GM10847 (cell line): ENCODE results near the gene RNASEH2B.

Experiments used
- POLR2A ChIP-seq: IDR thresholded peaks from 2 replicates; pipeline ENCODE4 v1.6.1; 2011; ENCODE audit not compliant: insufficient read length; ENCODE audit errors: extremely low read depth

Gene RNASEH2B

DNA sequence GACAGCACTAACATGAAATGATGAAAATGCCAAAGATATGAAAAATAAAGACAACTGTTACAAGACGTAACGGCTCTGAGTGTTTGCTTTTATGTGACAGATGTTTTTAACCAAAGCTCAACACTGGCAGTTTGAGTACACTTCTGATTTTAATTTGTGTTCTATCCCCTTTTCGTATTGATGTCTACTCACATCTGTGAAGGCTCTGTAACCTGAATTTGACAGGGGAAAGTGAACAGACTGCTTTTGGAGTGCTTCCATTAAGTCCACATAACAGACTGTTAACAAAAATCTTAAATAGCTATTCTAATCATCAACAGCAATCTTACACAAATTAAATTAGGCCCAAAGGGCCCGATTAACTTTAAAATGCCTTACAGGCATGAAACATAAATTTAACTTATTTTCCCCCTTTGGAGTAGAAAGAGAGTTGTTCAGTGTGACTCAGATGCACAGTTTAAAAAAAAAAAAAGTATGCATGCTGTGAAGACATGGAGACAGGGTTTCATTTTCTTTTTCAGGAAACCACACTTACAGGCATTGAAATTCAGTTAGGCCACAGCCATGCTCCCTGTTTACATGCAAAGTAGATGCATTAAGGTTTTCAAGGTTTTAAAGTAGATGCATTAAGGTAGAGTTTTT lies 16.3 kb upstream of the RNASEH2B start:
- TF ChIP-seq POLR2A = no peak

DNA sequence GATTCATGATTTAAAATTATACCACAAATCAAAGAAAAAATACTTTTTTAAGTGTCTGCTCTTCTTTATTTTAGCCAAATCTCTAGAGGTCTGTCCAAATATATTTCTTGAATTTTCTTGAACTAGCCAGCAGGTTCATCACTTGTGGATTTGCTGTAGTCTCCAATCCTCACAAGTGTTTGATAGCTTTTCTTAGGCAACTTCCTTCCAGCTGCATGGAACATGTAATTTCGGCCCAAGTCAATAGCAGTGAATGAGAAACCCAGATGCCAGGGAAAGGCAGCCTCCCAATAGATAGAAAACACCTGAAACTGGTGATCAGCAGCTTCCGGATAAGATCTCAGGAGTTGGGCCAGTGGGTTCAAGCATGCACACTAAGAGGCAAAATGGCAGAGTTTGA lies 15.6 kb upstream of the RNASEH2B start:
- no peak for TF ChIP-seq POLR2A

DNA sequence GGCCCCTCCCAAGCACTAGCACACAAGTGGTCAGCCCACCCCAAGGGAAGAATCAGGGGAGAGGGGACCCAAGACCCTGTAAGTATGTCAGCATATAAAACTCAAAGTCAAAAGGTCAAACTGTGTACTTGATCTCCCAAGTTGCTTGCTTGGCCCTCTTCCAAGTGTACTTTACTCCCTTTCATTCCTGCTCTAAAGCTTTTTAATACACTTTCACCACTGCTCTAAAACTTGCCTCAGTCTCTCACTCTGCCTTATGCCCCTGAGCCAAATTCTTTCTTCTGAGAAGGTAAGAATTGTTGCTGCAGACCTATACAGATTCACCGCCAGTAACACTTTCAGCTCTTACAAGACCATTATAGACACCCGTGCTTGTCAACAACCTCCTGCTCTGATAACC lies 15.1 kb upstream of the RNASEH2B start:
- no peak for TF ChIP-seq POLR2A

DNA sequence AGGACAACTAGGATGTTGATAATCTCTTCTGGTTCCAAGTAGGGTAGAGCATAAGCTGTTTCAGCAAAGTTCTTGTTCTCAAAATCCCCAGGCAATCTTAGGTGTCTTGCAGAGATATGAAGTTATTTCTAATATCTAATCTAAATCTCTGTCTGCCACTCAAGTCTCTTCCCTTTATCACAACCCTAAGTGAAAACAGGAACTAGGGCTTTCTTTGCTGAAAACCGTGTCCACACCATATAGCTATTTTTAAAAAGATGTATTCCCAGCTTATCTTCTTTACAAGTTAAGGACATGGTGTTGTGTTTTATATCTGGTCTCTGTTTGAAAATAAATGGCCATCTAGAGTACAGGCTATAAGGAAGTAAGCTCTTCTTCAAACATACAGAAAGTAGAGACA lies 11.3 kb upstream of the RNASEH2B start:
- no peak for TF ChIP-seq POLR2A

DNA sequence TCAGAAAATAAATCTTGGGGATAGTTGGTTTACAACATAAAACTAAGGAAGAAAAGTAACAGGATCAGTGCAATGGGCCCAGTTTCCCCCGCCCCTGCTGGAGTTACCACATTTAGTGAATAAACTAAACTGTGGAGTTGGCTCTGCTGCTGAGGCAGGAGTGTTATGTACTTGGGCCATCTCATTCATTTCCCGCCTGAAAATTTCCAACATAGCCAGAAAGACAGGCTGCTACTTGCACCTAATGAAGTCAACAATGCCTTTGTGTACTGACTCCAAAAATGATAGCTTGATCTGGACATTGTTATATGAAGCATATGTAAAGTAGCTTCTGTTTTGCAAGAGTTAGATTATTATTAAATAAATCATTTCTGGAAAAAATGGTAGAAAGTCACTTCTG lies 7.9 kb upstream of the RNASEH2B start:
- TF ChIP-seq POLR2A = no peak

DNA sequence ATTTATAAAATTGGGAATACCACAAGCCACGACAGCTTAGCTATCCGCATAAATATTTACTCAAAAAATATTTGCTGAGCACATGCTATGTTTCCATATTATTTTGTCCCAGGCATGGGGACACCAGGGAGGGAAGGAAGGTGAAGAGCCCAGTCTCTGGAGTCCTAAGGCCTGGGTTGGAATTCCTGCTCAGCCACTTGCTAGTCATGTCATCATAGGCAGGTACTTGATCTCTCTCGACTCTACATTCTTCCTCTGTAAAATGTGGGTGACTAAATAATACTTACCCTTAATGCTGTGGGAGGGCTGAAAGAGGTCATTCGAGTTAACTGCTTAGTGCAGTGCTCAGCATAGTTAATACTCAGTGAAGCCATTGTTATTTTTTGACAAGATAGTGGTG lies 4.3 kb upstream of the RNASEH2B start:
- no peak for TF ChIP-seq POLR2A

DNA sequence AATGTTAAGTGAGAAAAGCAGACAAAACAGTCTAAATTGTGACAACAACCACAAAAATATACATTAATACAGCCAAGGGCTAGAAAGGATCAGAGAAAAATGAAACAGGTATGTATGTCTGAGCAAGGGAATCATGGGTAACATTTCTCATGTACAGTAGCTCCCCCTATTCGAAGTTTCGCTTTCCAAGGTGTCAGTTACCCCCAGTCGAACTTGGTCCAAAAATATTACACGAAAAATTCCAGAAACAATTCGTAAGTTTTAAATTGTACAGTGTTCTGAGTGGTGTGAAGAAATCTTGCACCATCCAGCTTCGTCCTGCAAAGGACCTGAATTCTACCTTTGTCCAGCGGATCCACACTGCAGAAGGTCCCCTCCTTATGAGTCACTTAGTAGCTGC lies 1.8 kb upstream of the RNASEH2B start:
- no peak for TF ChIP-seq POLR2A

DNA sequence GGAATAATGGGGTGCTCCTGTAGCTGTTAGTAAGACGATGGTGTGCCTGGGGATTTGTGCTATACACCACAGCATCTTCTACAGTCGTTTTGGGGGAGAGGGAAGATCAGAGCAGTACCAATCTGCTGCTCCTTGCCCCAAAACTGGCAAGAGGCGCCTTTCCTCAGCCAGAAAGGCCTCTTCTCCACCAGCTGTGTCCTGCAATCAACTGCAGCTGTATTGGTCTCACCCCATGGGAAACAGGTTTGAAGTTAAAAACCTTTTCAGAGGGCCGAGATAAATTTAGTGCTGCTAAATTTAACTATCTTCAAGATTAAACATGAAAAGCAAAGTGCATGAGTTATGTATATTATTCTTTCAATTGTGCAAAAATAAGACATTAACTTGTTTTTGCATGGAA lies 1.2 kb upstream of the RNASEH2B start:
- no peak for TF ChIP-seq POLR2A

DNA sequence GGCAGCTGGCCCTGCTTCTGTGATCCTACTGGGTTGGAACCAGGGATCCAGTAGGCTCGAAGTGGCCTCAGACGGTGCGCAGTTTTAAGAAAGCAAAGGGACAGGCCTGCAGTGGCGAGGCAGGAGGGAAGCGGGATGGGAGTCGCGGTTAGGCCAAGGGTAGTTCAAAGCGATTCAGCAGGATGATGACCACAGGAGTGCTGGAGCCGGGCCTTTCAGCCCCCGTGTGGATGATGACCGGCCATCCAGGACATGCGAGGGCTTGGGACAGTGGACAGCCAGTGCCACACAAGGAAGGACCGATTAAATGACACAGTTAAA lies 854 bp downstream of the RNASEH2B start:
- no peak for TF ChIP-seq POLR2A

DNA sequence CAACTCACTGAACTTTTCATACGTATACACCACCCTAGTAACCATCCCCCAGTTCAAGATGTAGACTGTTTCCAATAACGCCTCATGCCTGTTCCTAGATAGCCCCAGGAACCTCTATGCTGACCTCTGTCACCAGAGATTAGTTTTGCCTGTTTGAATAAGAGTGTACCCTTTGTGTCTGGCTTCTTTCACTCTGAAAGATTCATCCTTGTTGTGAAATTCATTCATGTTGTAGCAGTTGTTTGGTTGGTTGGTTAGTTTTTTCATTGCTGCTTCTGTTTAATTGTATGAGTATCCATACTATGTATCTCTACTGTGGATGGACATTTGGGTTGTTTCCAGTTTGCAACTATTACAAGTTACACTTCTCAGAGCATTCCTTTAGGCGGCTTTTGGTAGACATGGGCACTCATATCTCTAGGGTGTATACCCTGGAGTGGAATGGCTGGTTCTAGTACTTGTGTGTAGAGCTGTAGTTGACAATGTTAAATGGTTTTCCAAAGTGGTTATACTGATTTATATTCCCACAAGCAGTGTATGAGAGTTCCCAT lies 1.6 kb downstream of the RNASEH2B start:
- no peak for TF ChIP-seq POLR2A

DNA sequence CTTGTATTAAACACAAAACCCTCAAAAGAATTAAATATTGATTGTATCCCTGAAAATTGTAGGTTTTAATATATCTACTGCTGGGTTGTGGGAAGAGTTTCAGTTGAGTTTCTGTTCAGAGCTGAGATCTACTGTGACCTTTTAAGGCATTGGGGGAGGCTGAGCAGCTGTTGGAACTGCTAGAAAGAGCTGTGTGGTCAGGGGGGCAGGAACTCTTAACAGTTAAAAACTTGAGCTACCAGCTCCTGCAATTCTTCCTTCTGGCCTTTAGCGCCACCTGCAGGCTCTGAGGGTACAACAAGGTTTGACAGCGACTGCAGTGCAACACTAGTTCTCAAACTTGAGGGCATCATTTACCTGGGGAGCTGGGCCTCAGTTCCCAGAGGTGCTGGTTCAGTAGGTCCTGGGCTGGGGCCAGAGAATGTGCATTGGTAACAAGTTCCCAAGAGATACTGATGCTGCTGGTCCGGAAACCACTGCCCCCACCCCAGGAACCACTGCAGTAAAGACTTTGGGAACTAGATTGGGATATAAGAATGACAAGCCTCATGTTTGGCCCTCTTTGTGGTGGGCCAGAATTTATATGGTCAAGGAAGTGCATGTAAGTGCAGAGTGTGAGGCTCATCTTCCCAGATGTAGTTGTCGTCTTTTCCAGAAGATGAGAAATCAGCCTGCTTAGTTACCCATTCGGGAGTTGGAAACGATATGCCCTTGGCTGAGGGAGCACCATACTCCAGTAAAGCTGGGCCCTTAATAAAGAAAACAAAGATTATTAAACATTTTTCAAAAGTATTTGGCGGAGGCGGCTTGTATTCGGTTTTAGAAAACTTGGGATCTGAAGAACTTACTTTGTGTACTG lies 2.6 kb downstream of the RNASEH2B start:
- no peak for TF ChIP-seq POLR2A

DNA sequence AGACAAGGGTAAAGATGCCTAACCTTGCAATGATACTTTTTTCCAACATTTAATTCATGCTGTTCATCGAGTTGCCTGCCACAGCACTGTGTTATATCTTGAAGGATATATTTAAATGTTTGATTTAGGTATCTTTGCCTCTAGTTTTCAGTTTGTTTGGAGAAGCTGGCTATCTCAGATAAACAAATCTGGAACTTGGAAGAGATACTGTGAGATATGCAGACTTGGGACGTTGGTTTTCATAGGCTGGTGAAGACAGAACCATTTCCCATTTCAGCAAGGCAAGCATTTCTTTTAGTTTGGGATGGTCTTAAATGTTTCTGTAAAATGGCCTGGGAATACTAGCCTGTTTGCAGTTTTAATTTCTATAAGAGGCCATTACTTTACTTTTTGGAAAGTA lies 3.3 kb downstream of the RNASEH2B start:
- TF ChIP-seq POLR2A = no peak

DNA sequence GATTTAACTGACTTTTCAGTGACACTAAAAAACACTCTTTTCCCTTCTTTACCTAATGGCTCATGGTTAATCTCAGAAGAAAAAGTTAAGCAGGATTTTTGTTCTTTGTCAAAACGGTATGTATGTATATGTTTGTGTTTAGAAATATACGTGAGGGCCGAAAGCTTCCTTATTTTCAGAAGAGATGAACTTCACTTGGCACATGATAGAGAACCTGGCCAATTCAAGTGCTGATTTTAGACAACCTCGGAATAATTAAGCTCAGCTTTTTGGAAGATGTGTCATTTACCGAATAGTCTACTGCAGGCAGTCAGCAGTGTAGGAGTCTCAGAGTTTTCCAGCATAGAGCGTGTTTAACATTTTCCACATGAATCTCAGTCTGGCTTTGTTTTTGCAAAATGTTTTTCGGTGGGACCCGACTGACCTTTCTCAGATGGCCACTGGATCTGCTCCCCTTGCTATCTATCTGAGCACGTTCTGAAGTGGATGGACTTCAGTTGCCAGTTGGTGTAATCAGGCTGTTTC lies 4.6 kb downstream of the RNASEH2B start:
- TF ChIP-seq POLR2A = no peak

DNA sequence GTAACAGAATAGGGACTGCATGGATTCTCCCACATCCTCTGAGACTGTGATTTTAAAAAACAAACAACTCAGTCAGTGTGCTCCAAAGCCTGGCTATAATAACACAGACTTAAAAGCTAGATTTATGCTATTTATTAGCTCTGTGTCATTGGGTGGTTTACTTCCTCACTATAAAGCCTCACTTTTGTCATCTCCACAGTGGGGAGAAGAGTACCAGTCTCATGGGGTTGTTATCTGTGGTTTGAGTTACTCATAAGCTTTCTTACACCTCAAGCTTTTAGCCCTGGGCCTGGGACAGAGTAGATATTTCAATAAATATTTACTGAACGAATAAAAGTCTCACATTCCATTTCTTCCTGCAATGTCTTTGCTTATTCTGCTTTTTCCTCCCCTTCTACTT lies 5.3 kb downstream of the RNASEH2B start:
- no peak for TF ChIP-seq POLR2A

DNA sequence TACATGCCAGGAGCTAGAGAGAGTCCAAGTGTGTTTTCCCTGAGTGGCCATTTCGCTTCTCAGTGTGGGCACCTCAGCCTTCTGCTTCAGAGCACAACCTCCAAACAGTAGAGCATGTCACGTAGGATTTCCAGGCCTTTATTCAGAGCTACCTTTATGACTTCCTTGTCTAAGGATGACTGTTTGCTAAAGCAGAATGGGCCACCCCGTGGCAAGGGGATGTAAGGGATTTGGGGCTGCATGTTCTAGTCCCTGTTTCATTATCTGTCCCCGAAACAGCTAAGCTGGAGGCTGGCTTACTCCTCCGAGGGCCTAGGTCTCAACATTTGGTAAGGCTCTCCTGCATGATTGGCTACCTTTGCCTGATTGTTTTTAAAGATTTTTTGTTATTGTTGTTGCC lies 6.0 kb downstream of the RNASEH2B start:
- no peak for TF ChIP-seq POLR2A

DNA sequence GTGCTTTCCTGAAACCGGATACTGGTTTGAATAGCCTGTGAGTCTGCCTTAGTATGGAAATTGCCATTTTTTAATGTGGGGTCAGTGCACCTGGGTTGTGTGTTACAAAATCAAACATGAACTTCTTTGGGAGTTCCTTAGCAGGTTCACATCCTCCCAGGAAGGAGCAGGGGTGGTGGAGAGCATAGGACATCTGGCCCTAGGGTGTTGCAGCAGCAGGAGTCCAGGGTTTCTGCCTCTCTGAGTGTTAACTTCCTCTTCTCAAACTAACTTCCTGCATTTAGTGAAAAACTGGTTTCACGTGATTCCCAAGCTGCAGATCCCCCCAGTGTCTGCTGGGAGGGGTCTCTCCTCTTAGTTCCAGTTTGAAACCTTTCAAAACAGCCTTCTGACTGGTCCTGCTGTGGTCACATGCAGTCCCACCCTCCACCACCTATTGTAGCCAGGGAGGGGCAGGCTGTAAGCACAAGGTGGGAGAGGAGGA lies 7.2 kb downstream of the RNASEH2B start:
- no peak for TF ChIP-seq POLR2A

DNA sequence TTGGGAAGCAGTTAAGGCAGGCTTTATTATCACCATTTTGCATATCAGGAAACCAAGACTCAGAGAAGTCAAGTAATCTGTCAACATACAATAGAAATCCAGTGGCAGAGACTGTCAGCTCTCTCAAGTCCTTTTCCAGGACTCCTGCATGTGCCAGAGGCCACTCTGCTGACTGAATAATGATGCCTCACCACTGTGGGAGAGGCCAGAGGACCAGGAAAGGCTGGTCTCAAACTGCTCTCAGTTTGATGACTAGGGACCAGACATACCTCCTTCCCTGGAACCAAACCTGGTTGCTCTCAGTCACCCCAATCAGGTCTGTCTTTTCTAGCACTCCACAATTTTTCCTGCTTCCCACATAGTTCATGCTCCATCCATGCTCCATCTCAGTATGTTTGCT lies 8.0 kb downstream of the RNASEH2B start:
- no peak for TF ChIP-seq POLR2A

DNA sequence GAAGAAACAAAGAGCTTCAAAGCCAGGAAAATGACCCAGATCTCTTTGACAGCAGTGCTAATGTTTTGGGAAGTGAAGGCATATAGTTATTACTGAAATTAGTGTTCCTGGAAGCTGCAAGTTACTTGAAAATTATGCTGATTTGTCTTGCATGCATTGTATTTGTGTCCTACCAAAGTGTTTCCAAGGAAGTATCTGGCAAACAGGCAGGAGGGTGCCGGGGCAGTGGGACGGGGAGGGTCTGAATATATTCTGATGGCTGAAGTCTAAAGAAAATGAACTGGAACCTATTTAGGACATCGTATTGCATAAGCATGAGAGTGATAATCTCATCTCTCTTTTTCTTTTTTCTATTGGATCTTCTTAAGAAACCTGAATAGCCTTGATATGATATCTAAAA lies 9.0 kb downstream of the RNASEH2B start:
- TF ChIP-seq POLR2A = no peak
